ENCODE measurements around the gene RPL34. TPM values are rescaled to one million over a fixed set of nuclear protein-coding genes. Genes with fewer than 3 reads are reported as not detected.

Gene RPL34
- total and polyA plus RNA-seq, 2 of the 4 experiments (the other 2 are of a cell fraction): 1,435 to 2,037 TPM

- H3K27ac ChIP-seq (ENCODE audit: insufficient read depth, low read length): no peak overlapping the region
- no peak overlapping the region; the same call in 1 of the 2 replicates for H3K4me3 ChIP-seq (ENCODE audit: insufficient read depth, low read depth, low read length)
- no peak overlapping the region for H2BK120ac ChIP-seq (ENCODE audit: low read depth, low read length)
- 15% methylated on average over 5 of the region's 10 CpGs; no CpG with 5 or more reads in 1 of the 2 experiments for WGBS, 2 experiments (ENCODE audit: extremely low coverage in 2 of 2, insufficient read length in 1 of 2)
- H4K91ac ChIP-seq (ENCODE audit: insufficient read depth, low read depth, low read length): no peak overlapping the region
- no peak overlapping the region for H4K5ac ChIP-seq (ENCODE audit: low read depth, low read length)
- H3K27me3 ChIP-seq (ENCODE audit: control insufficient read depth, insufficient read depth, low read length): no peaks in the 10 kb centered on the region; the same call in 1 of the 2 replicates
- H2AFZ ChIP-seq (replicated peaks; ENCODE audit: low read length, poor library complexity): no peak overlapping the region
- ChIA-PET CTCF (no interaction called here), POLR2A (ENCODE audit: unreplicated experiment) (no interaction called here)
- dilution Hi-C loops (cut with HindIII; ENCODE audit: low sequenced_read_pairs, unreplicated experiment) (no loop called here), intact Hi-C loops (cut with micrococcal nuclease) (no loop called here), in situ Hi-C loops (cut with MboI; ENCODE audit: low sequenced_read_pairs) (no loop called here)
- no peak overlapping the region for H3K56ac ChIP-seq (ENCODE audit: extremely low read depth, insufficient read depth, low read length)
- H4K20me1 ChIP-seq (ENCODE audit: insufficient read depth, low read length): no peaks in the 10 kb centered on the region
- H3K23ac ChIP-seq (ENCODE audit: low read depth, low read length): no peak overlapping the region
- DNase-seq: no peak
- no TSS peak for BruUV-seq (replicated peaks)
- no peak overlapping the region for H4K8ac ChIP-seq (ENCODE audit: low read depth in 2 of 2, low read length in 2 of 2)
- no peak overlapping the region for H2AK9ac ChIP-seq (replicated peaks; ENCODE audit: low read depth, low read length, poor library complexity)
- no peak overlapping the region for H3K9ac ChIP-seq (ENCODE audit: low read depth, low read length)
- H3K4ac ChIP-seq (ENCODE audit: low read depth, low read length): no peak overlapping the region
- H3K14ac ChIP-seq (replicated peaks; ENCODE audit: low read depth, low read length): no peak overlapping the region
- no peaks in the 10 kb centered on the region for H3K9me3 ChIP-seq (ENCODE audit: control insufficient read depth, insufficient read depth, low read length)
- H2BK5ac ChIP-seq (ENCODE audit: low read depth, low read length, poor library complexity, severe bottlenecking): no peak overlapping the region
- H3K9me1 ChIP-seq (ENCODE audit: insufficient read depth, low read length): no peaks in the 10 kb centered on the region
- no peak overlapping the region for H3K4me2 ChIP-seq (ENCODE audit: low read depth, low read length)
- H3K79me1 ChIP-seq (ENCODE audit: low read depth in 1 of 2, low read length in 2 of 2): no peaks in the 10 kb centered on the region
- no peak overlapping the region for H2AK5ac ChIP-seq (ENCODE audit: low read depth, low read length)
- no peaks in the 10 kb centered on the region for H3K36me3 ChIP-seq (ENCODE audit: control insufficient read depth, insufficient read depth, low read length)
- ATAC-seq (ENCODE audit: low read depth): no peak; the same call in 1 of the 2 replicates
- no peak overlapping the region for H2BK15ac ChIP-seq (ENCODE audit: low read depth, low read length)
- TF ChIP-seq FOS (IDR thresholded peaks at IDR 0.05; ENCODE audit: low read depth, low read length) (no peak), RFX5 (IDR thresholded peaks at IDR 0.05; ENCODE audit: low read depth, low read length) (no peak), USF2 (IDR thresholded peaks at IDR 0.05; ENCODE audit: low read depth, low read length) (no peak), NFE2L2 (IDR thresholded peaks at IDR 0.05; ENCODE audit: low read depth, low read length) (no peak), CEBPB (IDR thresholded peaks at IDR 0.05; ENCODE audit: low read depth, low read length) (no peak), RAD21 (IDR thresholded peaks at IDR 0.05; ENCODE audit: low read length) (no peak), CHD1 (IDR thresholded peaks at IDR 0.05; ENCODE audit: low read depth, low read length) (no peak), POLR2A (IDR thresholded peaks at IDR 0.05; ENCODE audit: low read depth, low read length) (no peak), RCOR1 (IDR thresholded peaks at IDR 0.05; ENCODE audit: insufficient replicate concordance, low read length) (no peak), SMC3 (IDR thresholded peaks at IDR 0.05; ENCODE audit: low read depth, low read length) (no peak), CTCF (conservative IDR thresholded peaks at IDR 0.05; ENCODE audit: low read depth, low read length) (no peak), MAZ (IDR thresholded peaks at IDR 0.05; ENCODE audit: borderline replicate concordance, low read depth, low read length) (no peak), MXI1 (IDR thresholded peaks at IDR 0.05; ENCODE audit: borderline replicate concordance, low read depth, low read length) (no peak), BHLHE40 (IDR thresholded peaks at IDR 0.05; ENCODE audit: low read depth, low read length) (no peak), ELK1 (IDR thresholded peaks at IDR 0.05; ENCODE audit: borderline replicate concordance, low read depth, low read length) (no peak), MAFK (IDR thresholded peaks at IDR 0.05; ENCODE audit: low read depth, low read length) (no peak)
- H2BK20ac ChIP-seq (ENCODE audit: low read depth, low read length): no peak overlapping the region
- H3K18ac ChIP-seq (ENCODE audit: low read depth, low read length): no peak overlapping the region
- H3K4me1 ChIP-seq (ENCODE audit: control insufficient read depth, insufficient read depth, low read length): no peaks in the 10 kb centered on the region
These were observed 9.0 kb upstream of the RPL34 start for GRCh38 chr4:108611365-108611764.

Measured in IMR-90 (cell line).